NCI-H2171 (cell line): Measurements from ENCODE around the gene LIPC.
"Not testable (repeated sequence)": the region's sequence is repeated elsewhere in the genome, so short reads cannot be mapped to it uniquely, and the experiment has no call there.

Source experiments
- DNase-seq: peaks from one replicate; lab custom pipeline; 2025; lab: John Stamatoyannopoulos, UW

Gene LIPC

DNA sequence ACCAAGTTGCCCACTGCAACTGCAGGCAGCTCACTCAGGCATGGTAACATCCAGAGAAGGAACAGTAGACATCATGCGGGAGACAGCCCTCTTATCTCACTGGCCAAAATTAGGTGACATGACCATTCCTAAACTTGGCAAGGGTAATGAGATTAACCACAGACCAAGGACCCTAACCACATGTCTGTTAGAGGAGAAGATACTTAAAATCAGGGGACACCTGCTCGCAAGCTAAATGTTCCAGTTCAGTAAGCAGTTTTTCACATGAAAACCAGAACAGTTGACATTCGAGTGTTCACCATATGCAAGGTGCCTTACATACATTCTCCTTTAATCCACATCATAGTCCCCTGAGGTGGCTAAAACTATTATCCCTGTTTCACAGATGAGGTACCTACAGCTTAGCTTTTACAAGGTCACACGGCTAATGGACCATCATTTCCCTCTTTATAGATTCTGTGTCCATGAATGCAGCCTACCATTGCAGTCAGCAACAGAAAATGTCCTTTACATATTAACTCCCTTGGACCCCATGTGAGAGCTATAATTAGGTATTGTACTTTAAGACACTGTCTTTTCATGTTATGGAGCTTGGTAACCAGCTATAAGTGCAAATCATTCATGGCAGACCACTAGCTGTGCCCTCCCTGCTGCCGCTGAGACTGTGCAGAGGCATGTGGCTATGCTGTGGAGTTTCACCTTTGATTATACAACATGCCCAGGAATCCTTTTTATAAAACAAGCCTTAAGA, 154.1 kb downstream of the LIPC start:
- DNase-seq: no peak

DNA sequence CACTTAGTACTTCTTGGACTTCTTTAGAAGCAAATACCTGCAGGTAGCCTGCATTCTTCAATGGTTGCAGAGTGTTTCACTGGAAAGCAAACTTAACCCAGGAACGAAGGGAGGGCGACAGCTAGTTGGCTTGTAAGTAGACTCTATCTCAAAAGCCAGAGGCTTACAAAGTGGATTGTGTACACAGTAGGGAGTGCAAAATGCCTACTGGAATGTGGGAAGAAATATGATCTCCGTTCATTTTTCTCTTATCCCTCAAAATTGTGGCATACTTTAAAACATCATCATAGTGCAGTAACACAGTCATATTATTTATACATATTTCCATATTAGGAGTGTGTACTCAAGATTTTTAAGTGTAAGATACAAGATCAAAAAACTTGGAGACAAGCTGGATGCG, 155.7 kb downstream of the LIPC start:
- no peak for DNase-seq

DNA sequence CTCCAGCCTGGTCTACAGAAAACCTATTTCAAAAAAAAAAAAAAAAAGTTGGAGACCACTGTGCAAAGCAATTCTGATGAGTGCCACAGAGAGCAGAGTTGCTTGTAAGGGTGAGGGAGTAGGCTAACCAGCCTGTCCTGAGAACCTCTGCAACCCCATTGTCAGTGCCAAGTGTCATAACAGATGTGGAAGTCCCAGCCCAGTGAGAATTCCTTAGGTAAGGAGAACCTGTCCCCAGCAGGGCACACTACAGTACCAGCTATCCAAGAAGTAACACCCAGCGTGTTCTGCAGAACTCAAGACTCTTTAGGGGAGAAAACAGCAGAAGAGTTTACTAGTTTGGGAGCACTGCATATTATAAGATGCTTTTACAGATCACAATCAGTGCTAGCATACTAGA, 156.3 kb downstream of the LIPC start:
- no peak for DNase-seq

DNA sequence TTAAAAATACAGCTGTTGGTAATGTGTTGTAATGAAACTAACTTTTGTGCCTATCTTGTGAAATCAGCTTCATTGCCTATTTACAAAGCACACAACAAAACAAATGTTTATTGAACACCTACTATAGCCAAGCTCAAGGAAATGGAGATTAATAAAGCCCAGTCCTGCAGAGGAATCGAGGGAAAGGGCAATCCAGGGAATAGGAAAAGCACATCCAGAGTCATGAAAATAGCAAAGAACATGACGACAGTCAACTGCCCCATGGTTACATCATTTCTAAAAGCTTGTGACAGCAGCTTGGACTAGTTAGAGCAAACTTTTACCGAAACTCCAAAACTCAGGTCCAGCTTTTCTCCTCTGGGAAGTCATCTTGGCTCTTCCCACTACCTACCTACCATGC, 157.3 kb downstream of the LIPC start:
- DNase-seq: no peak

DNA sequence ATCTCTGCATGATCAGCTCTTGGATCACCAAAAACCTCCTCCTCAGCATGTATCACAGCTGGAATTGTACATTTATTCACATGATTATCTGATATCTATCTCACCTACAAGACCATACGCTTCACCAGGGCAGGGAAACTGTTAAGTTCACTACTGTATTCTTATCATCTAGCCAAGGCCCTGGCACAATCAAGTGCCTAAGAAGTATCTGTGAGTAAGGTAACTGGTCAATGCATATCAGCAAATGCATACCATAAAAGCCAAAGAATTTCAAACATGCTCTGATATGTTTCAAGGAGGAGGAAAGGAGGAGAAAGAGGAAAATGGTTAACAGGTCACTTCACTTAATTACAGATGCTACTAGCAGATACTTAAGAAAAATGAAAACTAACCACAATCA, 158.4 kb downstream of the LIPC start:
- DNase-seq: no peak

DNA sequence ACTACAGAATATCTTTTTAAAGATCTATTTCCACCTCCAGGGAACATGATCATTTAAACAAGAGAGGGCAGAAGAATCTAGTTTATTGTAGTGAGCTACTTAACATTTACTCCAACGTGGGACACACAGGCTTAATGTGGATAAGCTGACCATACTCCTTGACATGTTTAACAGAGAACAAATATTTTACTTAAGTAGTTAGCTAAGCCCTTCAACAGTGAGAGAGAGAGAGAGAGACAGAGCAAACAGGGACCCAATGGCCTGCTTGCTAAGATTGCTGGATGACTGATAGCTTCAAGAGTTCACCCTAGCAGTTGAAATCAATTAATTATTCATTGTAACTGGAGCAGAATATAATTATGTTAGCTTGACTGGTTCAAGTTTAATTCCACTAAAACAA, 159.1 kb downstream of the LIPC start:
- DNase-seq: no peak

DNA sequence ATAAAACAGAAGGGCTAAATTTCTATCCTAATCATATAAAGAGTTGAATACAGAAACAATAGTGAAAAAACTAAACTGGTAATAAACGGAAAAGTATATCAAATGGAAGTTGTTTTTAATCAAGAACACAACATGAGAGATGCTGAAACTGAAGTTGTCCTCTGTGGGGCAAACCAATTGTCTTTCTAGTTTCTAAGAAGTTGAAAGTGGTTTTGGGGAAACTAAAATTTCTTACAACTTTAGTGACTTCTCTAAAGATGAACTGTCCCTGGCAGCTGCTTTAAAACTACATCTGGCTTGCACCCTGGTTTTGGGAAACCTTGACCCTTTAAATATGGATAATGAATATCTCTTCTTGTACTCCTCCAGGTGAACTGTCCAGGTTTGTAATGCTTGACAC, 162.1 kb downstream of the LIPC start:
- DNase-seq: no peak

DNA sequence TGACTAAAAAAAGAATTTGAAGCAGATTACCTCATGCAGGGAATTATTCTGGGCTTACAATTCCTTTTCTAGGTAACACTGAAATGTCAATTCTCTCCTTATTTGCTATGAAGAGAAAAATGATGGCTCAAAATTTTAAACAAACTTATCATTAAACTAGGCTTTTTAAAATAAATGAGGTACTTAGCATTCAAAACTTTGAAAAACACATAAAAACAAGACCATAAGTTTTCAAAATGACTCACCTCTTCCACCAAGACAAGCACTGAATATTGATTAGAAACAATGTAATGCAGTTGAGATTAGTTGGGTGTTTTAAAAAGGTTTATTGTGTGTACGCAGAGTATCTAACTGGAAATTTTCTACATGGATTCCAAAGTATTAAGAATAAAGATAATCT, 163.1 kb downstream of the LIPC start:
- no peak for DNase-seq

DNA sequence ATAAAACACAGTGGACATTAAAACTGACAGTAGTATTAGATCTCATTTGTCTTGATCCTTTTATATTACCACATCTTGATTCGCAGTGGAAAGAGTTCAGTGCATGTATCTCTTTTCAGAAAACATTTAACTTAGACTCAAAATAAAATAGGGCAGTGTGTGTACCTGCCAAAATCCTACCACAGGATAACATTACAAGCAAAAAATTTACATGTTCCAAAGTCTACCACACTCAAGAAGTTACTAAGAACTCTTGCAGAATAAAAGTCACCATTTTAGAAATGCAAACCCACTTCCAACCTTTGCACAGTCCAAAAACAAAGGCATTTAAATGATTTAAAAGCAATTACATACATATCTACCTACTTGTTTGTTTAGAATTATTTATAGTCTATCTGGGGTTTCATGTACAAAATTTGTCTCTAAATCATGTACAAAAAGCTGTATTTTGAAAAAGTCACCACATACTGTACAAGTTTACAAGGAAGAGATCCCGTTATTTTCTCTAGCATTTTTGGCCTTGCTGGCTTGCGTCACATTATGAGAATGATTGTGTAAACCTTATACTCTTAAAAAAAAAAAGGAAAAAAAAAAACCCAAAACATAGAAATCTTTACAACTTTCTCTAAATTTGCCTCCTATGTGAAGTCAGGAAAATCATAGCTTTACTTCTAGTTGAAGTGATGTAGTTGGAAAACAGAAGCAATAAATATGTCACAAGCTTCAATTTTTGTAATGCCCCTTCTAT, 163.9 kb downstream of the LIPC start:
- no peak for DNase-seq

DNA sequence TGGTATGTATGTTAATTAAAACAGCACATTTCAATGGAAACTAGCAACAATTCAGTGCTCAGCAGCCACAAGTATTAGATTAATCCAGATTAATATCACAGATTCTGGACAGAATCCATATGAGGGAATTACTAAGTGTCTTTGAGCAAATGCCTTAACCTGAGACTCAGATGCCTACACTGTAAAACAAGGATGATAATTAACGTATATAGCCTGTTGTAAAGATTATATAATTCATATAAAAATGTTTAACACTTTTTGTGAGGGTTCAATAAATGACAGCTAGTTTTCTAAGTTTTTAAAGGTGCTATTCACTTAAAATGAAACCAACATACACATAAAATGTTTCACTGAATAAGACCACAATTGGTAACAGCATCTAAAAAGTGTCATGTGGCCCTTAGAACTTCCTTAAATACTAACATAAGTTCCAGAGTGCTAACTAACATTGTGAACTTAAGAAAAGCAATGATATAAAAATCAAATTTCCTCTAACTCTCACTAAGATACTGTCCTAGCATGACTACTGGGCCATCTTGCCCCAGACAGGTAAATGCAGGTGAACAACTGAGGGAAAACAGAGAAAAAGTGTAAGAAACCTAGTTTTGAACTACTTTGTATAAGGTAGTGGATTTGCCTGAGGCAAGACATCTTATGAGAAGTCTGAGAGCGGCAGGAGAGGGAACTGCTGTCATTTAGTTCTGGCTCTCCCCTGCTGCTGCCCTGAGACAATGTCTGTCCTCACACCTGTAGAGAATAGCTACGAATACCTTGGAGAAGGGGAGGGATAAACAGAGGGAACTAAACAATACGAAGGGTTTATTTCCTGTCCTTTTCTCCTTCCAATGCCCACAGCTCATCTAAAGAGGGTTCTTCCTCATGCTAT, 166.4 kb downstream of the LIPC start:
- DNase-seq: no peak

DNA sequence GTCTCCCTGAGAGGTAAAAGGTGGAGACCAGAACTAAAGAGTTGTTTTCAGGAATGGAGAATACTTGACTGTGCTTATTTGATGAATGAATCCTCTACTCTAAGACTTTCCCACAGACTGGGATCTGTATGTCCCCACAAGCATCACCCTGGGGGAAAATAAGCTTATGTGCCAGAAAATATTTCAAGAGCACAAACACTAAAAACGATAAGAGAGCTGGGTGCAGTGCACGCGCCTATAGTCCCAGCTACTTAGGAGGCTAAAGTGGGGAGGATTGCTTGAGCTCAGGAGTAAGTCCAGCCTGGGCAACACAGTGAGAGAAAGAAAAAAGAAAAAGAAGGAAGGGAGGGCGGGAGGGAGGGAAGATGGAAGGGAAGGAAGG, 167.0 kb downstream of the LIPC start:
- DNase-seq: no peak

DNA sequence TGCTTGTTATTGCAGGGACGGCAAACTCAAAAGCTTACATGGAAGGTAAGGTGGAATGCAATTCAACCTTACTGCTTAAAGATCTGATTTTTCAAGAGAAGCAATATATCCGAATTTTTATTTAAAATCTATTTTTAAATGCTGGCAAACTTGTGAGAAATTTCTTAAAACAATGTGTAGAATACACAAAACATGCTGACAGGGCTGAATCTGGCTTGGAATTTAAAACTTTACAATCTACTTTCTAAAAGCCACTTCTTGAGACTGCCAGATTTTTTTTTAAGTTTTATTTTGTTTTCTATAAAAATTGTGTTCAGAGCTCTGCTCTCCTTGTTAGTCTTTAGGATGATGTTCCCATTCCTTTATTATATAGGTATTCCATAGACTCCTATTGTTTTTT, 171.0 kb downstream of the LIPC start:
- DNase-seq: no peak

DNA sequence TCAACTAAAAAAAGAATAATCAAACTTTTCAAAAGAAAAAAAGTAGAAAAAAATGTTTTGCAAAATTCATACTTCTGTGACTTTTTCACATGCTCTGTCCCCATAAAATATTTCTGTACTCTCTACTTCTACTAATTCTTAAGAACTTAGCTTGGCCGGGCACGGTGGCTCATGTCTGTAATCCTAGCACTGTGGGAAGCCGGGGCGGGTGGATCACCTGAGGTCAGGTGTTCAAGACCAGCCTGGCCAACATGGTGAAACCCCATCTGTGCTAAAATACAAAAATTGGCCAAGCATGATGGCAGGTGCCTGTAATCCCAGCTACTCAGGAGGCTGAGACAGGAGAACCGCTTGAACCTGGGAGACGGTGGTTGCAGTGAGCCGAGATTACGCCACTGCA, 172.1 kb downstream of the LIPC start:
- not testable (repeated sequence) for DNase-seq

DNA sequence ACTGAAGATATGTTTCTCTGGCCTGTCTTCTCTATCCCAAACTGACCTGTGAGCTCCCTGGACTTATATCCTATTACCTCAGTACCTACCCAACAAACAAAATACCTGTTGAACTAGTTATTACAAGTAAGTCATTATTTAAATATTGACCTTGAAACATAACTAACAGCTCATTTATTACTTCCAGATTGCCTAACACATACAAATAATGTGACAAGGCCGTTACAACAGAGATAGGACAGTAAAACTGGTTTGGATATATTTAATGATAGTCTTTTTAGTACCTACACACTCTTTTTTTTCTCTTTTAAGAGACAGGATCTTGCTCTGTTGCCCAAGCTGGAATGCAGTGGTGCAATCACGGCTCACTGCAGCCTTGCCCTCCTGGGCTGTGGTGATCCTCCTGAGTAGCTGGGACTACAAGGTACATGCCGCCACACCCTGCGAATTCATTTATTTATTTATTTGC, 172.7 kb downstream of the LIPC start:
- no peak for DNase-seq

DNA sequence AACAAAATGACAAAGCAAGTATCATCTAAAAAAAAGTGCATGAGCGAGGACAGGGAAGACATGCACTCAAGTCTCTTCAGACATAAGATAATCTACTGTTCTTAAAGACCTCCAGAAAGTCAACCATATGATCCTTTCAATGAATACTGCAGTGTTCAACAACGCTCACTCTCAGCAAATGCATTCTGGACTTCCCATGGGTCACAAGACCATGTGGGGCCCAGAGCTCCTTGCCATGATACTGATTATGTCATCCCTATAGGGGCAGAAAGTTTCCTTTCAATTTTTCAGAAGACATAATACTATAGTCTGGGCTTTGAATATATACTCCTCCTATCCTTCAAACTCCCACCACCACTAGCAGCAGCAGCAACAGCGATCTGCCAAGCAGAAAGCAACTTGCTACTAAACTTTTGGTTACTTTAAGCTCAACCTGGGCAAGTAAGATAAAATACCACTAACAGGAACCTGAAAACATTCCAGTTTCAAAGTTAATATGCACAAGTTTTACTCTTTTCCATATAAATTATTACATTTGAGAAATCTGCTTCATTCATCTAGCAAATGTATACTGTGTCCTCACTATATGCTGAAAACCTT, 174.2 kb downstream of the LIPC start:
- DNase-seq: no peak

DNA sequence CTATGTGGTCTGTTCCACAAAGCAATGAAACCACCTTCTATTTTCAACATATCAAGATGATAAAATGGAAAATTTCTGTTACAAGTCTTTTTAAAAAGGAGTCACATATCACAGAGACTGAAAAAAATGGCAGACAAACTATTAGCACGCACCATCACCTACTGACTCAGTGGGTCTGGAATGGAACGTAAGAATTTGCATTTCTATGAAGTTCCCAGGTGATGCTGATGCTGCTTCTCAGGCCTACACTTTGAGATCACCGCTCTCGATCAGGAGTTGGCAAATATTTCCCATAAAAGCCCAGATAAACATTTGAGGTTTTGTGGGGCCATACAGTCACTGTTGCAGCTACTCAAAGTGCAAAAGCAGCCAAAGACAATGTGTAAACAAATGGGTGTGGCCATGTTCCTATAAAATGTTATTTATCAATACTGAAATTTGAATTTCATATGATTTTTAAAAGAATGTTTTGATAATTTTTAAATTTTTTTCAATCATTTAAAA, 174.8 kb downstream of the LIPC start:
- no peak for DNase-seq

DNA sequence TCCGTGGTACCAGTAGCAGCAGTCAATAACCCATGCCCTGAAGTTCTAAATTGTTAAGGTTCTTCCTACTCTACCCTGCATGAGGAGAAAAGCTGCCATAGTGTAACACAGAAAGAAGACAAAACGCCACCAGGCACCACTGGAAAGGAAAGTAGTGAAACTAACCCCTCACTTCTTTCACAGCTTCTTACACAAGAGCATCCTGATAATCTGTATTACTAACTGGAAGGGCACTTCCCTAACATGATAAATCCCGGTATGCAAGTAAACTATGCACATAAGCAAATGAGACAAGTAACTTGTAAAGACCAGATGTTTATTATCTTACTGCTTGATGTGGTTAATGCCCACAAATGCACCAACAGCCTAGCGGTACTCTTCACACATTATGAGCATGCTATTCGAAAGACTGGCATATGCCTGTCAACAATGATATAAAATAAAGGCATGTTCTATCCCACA, 176.4 kb downstream of the LIPC start:
- DNase-seq: no peak

DNA sequence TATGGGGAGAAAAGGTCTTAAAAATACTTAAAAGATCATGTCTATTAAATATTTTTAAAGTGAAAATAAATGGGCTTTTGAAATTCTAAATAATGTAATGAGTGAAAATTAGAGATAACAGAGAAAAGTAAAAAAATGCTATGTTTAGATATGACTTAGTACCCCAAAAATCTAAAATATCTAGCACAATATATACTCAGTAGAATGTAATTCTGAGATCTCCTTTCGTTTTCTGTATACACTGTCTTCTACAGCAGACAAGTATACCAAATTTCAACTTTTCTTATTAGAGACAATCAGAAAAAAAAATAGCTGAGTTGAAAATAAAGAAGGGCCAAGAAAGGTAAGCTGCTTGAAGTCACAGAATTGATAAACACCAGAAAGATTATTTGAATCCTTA, 176.9 kb downstream of the LIPC start:
- no peak for DNase-seq

DNA sequence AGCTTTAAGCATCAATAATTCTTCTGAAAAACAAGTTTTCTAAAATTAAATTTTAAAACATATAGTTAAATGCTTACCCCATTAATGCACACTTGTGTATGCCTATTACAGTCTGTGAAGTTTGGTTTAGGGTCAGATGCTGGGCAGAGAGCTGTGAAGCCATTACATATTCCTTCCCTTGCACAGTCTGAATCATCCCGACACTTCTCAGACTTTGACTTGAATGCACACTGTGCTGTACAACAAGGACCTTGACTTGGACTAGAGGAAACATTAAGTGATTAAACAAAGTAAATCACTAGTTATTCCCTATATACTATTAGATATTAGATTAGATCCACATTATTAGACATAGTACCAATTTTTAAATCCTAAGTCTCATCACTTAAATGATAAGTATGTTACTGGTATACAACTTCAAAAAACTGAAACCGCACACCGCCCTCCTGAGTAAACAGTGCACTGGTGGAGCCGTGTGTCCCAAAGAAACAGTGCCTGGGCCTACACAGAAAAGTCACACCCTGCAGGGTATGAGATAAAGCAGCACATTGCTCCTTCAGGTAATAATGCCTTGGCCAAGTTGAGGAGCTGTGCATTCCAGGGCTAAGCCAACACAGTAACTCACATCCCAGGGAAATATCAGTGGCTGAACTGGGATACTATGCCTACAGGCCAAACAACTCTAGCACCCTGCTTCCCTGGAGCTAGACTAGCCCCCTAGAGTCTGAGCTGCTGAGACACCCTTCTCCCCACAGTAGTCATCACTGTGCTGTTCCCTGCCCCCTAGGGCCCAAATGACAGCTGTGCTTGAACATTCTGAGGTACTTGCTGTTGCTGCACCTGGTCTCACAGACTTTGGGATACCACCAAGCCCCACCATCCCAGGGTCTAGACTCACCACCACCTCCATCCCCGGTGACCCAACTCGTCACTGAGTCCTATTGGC, 180.2 kb downstream of the LIPC start:
- DNase-seq: no peak

DNA sequence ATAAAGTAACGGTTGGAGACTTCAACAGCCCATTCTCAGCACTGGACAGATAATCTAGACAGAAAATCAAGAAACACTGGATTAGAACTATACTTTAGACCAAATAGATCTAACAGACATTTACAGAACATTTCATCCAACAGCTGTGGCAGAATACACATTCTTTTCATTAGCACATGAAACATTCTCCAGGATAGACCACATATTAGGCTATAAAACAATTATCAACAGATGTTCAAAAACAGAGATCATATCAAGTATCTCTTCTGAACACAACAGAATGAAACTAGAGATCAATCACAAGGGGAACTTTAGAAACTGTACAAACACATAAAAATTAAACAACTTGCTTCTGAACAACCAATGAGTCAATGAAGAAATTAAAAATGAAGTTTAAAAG, 184.4 kb downstream of the LIPC start:
- DNase-seq: no peak
